Esophagus squamous epithelium (tissue), 5 donors: ENCODE data around the gene MRPS6. TPM values are rescaled to one million over a fixed set of nuclear protein-coding genes. Genes with fewer than 3 reads are reported as not detected.

ENCODE experiments used
- DNase-seq: peaks from one replicate; lab custom pipeline; 2025; lab: John Stamatoyannopoulos, UW
- H3K27ac ChIP-seq, 4 donors: fragments of 200-600 bp; sonication (generic); one replicate each; pipeline ENCODE4 v1.5.1; 2016 to 2019; ENCODE audit warnings: mild to moderate bottlenecking in 1 of 4
- H3K27me3 ChIP-seq, 4 donors: fragments of 200-600 bp; sonication (generic); 1 replicate in 3 of 4; 2 replicates in 1 of 4; pipeline versions ENCODE4 v1.5.1 to v1.6.0; 2017 to 2021; ENCODE audit warnings: antibody characterized with exemption in 1 of 4
- H3K36me3 ChIP-seq, 3 donors: fragments of 200-600 bp; sonication (generic); one replicate each; pipeline ENCODE4 v1.5.1; 2016 to 2019
- H3K4me1 ChIP-seq, 3 donors: fragments of 200-600 bp; sonication (generic); one replicate each; pipeline ENCODE4 v1.5.1; 2017 to 2019
- H3K4me3 ChIP-seq, 4 donors: fragments of 200-600 bp; sonication (generic); 1 replicate in 3 of 4; 2 replicates in 1 of 4; pipeline ENCODE4 v1.5.1; 2016 to 2019; ENCODE audit warnings: mild to moderate bottlenecking in 2 of 4, moderate library complexity in 1 of 4
- H3K9me3 ChIP-seq, 3 donors: fragments of 200-600 bp; sonication (generic); one replicate each; pipeline ENCODE4 v1.5.1; 2016 to 2019
- CTCF ChIP-seq, 6 experiments: fragments of 450-650 bp in 4 of 6; fragments of 200-600 bp in 2 of 6; sonication (generic) in 2 of 6; IDR thresholded peaks; one replicate each; pipeline ENCODE4 v1.5.1; 2016 to 2019; ENCODE audit warnings: antibody characterized with exemption in 6 of 6, mild to moderate bottlenecking in 4 of 6, moderate library complexity in 4 of 6
- POLR2A ChIP-seq, 4 donors: fragments of 450-650 bp; IDR thresholded peaks; one replicate each; pipeline ENCODE4 v1.6.1; 2017; ENCODE audit warnings: antibody characterized with exemption in 4 of 4, mild to moderate bottlenecking in 4 of 4, moderate library complexity in 3 of 4
- WGBS, 2 donors: methylation state at CpG; one replicate each; pipeline ENCODE4 v1.1.5; 2018; 5-methylcytosine and 5-hydroxymethylcytosine counted together
- intact Hi-C: fragments of 100-400 bp; cut with DNase I; formaldehyde crosslinking; loops from one replicate; pipeline ENCODE4 v1.15.0; 2022
- total RNA-seq, 4 donors: library from RNA; depleted of rRNA; stranded (reverse); fragments of >200 nt; gene quantifications; one replicate each; pipeline ENCODE4 v1.1.0, GENCODE V29; 2016
- donor health status: DM: yes; HTN: yes; CAD: no.

Gene MRPS6
- total RNA-seq, 4 donors from 2014 or later = 13.4 to 32.2 (median 20.1) TPM

- WGBS, 2 donors = 92 to 100% methylated on average over 3 of the region's 3 CpGs
- H3K27me3 ChIP-seq = no peaks in the 10 kb centered on the region
- intact Hi-C loops = no loop called here
Observed at GRCh38 chr21:34088752-34089151, 15.4 kb downstream of the MRPS6 start.

DNA sequence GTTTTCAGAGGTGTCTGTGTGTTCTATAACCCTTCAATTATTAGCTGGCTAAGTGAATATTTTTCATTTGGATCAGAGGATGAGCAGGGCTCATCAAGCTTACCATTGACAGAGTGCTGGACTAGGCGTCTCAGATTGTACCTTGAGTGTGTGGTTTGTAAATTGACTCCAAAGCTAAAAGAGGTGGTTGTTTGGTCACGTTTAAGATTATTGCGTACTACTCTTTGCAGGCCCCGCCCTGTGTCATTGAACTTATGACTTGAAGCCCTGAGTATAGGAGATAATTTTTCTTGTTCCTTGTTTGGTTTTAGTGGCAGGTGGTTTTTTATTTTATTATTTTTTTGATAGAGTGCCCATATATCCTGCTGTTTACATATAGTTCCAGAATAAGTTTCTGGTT lies 17.7 kb downstream of the MRPS6 start:
- intact Hi-C loops = loop anchor here (10.0 kb wide), 1 partner anchor 56 kb away; no protein-coding TSS in a partner anchor
- H3K27ac ChIP-seq = no peak overlapping the region
- peaks cover 0 to 31% (median 14%) of the 10 kb centered on the region in 3 donors for H3K4me1 ChIP-seq
- H3K9me3 ChIP-seq = no peaks in the 10 kb centered on the region
- no peaks in the 10 kb centered on the region for H3K27me3 ChIP-seq
- WGBS, 2 donors = 72 to 74% methylated on average over 3 of the region's 4 CpGs
- DNase-seq = no peak
- no peak overlapping the region for H3K4me3 ChIP-seq
- no peak for TF ChIP-seq POLR2A (IDR thresholded peaks at IDR 0.05)
- TF ChIP-seq CTCF (IDR thresholded peaks at IDR 0.05) = no peak
- peaks cover 0 to 13% (median 3%) of the 10 kb centered on the region in 3 donors for H3K36me3 ChIP-seq

More at GRCh38 chr21:34088752-34089151, 15.4 kb downstream of the MRPS6 start:
- TF ChIP-seq POLR2A (IDR thresholded peaks at IDR 0.05) = no peak
- TF ChIP-seq CTCF (IDR thresholded peaks at IDR 0.05) = no peak
- Histone ChIP-seq H3K4me1 (peaks cover 0 to 31% (median 14%) of the 10 kb centered on the region in 3 donors), H3K9me3 (no peaks in the 10 kb centered on the region), H3K36me3 (no peaks in the 10 kb centered on the region), H3K4me3 (no peak overlapping the region), H3K27ac (no peak overlapping the region)
- DNase-seq = no peak

- Histone ChIP-seq H3K36me3 (peaks cover 0 to 19% (median 7%) of the 10 kb centered on the region in 3 donors), H3K4me1 (peaks cover 0 to 31% (median 11%) of the 10 kb centered on the region in 3 donors), H3K9me3 (no peaks in the 10 kb centered on the region), H3K4me3 (no peak overlapping the region), H3K27ac (no peak overlapping the region), H3K27me3 (no peaks in the 10 kb centered on the region)
- no peak for DNase-seq
- peak in 2 of 6 experiments; percentile 19 to 42 for TF ChIP-seq CTCF (IDR thresholded peaks at IDR 0.05)
- no peak for TF ChIP-seq POLR2A (IDR thresholded peaks at IDR 0.05)
- 97 to 98% methylated on average over 2 of the region's 2 CpGs for WGBS, 2 donors
- intact Hi-C loops = loop anchor here (10.0 kb wide), 1 partner anchor 57 kb away; no protein-coding TSS in a partner anchor
Observed at GRCh38 chr21:34091607-34092006, 18.2 kb downstream of the MRPS6 start.

DNA sequence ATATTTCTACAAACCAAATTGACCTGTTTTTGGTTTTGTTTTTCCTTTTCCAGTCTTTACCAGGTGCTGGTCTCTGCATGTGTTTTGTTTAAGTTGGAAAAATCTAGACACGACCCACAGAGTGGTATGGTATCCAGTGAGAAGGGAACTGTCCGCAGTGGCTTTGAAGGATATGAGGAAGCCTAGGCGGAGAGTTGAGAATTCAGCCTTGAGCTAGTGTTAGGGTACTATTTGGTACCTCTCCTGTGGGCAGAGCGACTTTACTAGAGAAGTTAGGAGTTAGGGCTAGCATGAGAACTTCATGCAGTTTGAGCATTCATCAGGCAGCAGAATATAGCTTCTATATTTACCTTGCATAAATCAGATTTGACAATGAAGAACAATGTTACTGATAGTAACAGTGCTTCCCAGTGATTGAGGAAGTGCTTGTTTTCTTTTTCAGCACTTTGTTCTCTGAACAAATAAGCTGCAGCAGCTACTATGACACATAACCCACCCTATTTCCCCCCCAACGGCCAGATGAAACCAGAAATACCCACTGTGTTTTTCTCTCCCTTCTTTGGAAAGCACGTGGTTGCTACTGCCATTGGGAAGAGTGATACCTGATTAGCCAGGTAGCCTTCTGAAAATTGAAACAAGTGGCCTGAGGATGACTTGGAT lies 19.0 kb downstream of the MRPS6 start:
- 52 to 56% methylated on average over 6 of the region's 6 CpGs for WGBS, 2 donors
- H3K4me3 ChIP-seq = no peak overlapping the region
- H3K36me3 ChIP-seq = peaks cover 0 to 23% (median 7%) of the 10 kb centered on the region in 3 donors
- TF ChIP-seq CTCF (IDR thresholded peaks at IDR 0.05) = no peak
- TF ChIP-seq POLR2A (IDR thresholded peaks at IDR 0.05) = no peak
- no peaks in the 10 kb centered on the region for H3K27me3 ChIP-seq
- intact Hi-C loops = loop anchor here (10.0 kb wide), 1 partner anchor 58 kb away; no protein-coding TSS in a partner anchor
- no peak overlapping the region for H3K27ac ChIP-seq
- peaks cover 0 to 33% (median 11%) of the 10 kb centered on the region in 3 donors for H3K4me1 ChIP-seq
- no peaks in the 10 kb centered on the region for H3K9me3 ChIP-seq
- DNase-seq = no peak

- H3K4me3 ChIP-seq = no peak overlapping the region
- H3K27ac ChIP-seq = no peak overlapping the region
- H3K27me3 ChIP-seq = no peaks in the 10 kb centered on the region
- H3K36me3 ChIP-seq = peaks cover 0 to 23% (median 7%) of the 10 kb centered on the region in 3 donors
- no peak for DNase-seq
- no peaks in the 10 kb centered on the region for H3K9me3 ChIP-seq
- intact Hi-C loops = loop anchor here (10.0 kb wide), 1 partner anchor 58 kb away; no protein-coding TSS in a partner anchor
- WGBS, 2 donors = 55 to 79% methylated on average over 3 of the region's 3 CpGs
- peaks cover 0 to 36% (median 11%) of the 10 kb centered on the region in 3 donors for H3K4me1 ChIP-seq
- TF ChIP-seq CTCF (IDR thresholded peaks at IDR 0.05) (no peak), POLR2A (IDR thresholded peaks at IDR 0.05) (no peak)
Observed at GRCh38 chr21:34093083-34093482, 19.7 kb downstream of the MRPS6 start.
